GM12864 (cell line): Measurements from ENCODE around the gene ZNF837.

Experiments used
- DNase-seq: peaks from one replicate; pipeline ENCODE4 v3.0.0-alpha.2; 2011; ENCODE audit warnings: low read depth
- H3K4me3 ChIP-seq: 2 replicates; pipeline ENCODE4 v1.5.1; 2011; ENCODE audit warnings: mild to moderate bottlenecking, low read depth, low read length, control low read depth
- CTCF ChIP-seq: IDR thresholded peaks from 2 replicates; pipeline ENCODE4 v1.5.1; 2011; ENCODE audit warnings: low read depth, mild to moderate bottlenecking, moderate library complexity, low read length, control low read depth, inconsistent platforms; ENCODE audit errors: missing control alignments

ZNF837 gene

GRCh38 chr19:58387338-58388174 is 6.7 kb upstream of the ZNF837 start:
- no peak for DNase-seq
- no peak for TF ChIP-seq CTCF
- peak overlapping the region; percentile 88 for H3K4me3 ChIP-seq

GRCh38 chr19:58386576-58387337 is 5.9 kb upstream of the ZNF837 start, which contains the start of gene RPS5:
Gene RPS5 (plus strand): TSS chr19:58387269. CDS start chr19:58388138, 869 bp downstream.
- H3K4me3 ChIP-seq, result peak within 1 kb of the TSS; percentile 88
- TF ChIP-seq CTCF, result no peak
- peak; percentile 99 for DNase-seq

- TF ChIP-seq CTCF, result no peak
- H3K4me3 ChIP-seq, result peak overlapping the region; percentile 88
- no peak for DNase-seq
These were observed 5.2 kb upstream of the ZNF837 start for GRCh38 chr19:58385891-58386575.

GRCh38 chr19:58385313-58385890 is 4.6 kb upstream of the ZNF837 start:
- no peak for DNase-seq
- TF ChIP-seq CTCF, result no peak
- H3K4me3 ChIP-seq, result peak overlapping the region; percentile 88

GRCh38 chr19:58382997-58383603 is 2.3 kb upstream of the ZNF837 start:
- DNase-seq, result no peak
- TF ChIP-seq CTCF, result no peak

More at GRCh38 chr19:58382997-58383603, 2.3 kb upstream of the ZNF837 start:
- H3K4me3 ChIP-seq, result no peak overlapping the region
